Coronary artery (tissue), 2 donors: ENCODE data around the gene C9orf50.
A peak's percentile ranks its signal among the peaks of the same experiment; 100 is the strongest.

Experiments
- DNase-seq: peaks from one replicate; pipeline ENCODE4 v3.0.0-alpha.2; 2017; ENCODE audit warnings: low spot score
- H3K27ac ChIP-seq, 2 donors: fragments of 200-600 bp; sonication (generic); one replicate each; pipeline ENCODE4 v1.5.1; 2016 to 2019
- H3K4me3 ChIP-seq: fragments of 200-600 bp; sonication (generic); 2 replicates; pipeline ENCODE4 v1.5.1; 2016; ENCODE audit warnings: mild to moderate bottlenecking, moderate library complexity
- CTCF ChIP-seq: fragments of 200-600 bp; sonication (generic); IDR thresholded peaks from one replicate; pipeline ENCODE4 v1.5.1; 2019; ENCODE audit warnings: antibody characterized with exemption

Gene C9orf50

GRCh38 chr9:129655154-129655553 is 34.3 kb upstream of the C9orf50 start:
- no peak overlapping the region for H3K27ac ChIP-seq
- no peak overlapping the region for H3K4me3 ChIP-seq
- no peak for DNase-seq
- TF ChIP-seq CTCF: no peak

- no peak for DNase-seq
- Histone ChIP-seq H3K27ac (no peak overlapping the region), H3K4me3 (no peak overlapping the region)
- no peak for TF ChIP-seq CTCF
Observed at GRCh38 chr9:129654554-129655040, 33.7 kb upstream of the C9orf50 start.

GRCh38 chr9:129653823-129654553 is 33.1 kb upstream of the C9orf50 start:
- Histone ChIP-seq H3K27ac (no peak overlapping the region), H3K4me3 (no peak overlapping the region)
- DNase-seq: no peak
- no peak for TF ChIP-seq CTCF

- DNase-seq: no peak
- no peak for TF ChIP-seq CTCF
- H3K4me3 ChIP-seq: no peak overlapping the region
- peak overlapping the region; percentile 33 to 70 for H3K27ac ChIP-seq
Observed at GRCh38 chr9:129650680-129651235, 29.9 kb upstream of the C9orf50 start.

- H3K4me3 ChIP-seq: no peak overlapping the region
- H3K27ac ChIP-seq: peak overlapping the region; percentile 33 to 70
- TF ChIP-seq CTCF: no peak
- no peak for DNase-seq
Observed at GRCh38 chr9:129649726-129650679, 29.1 kb upstream of the C9orf50 start.

GRCh38 chr9:129648764-129649115 is 27.8 kb upstream of the C9orf50 start:
- peak overlapping the region; percentile 76 to 88 for H3K27ac ChIP-seq
- TF ChIP-seq CTCF: no peak
- no peak for DNase-seq

More at GRCh38 chr9:129648764-129649115, 27.8 kb upstream of the C9orf50 start:
- no peak overlapping the region for H3K4me3 ChIP-seq
